HG03060 (cell line): ENCODE results near the gene BACE1-AS.
"Not testable (repeated sequence)": the region's sequence is repeated elsewhere in the genome, so short reads cannot be mapped to it uniquely, and the experiment has no call there.

Experiments used
- ATAC-seq: cut with Tn5 transposase; IDR thresholded peaks from one replicate; pipeline ENCODE4 v1.9.1; 2021; ENCODE audit warnings: low read depth, moderate number of reproducible peaks; ENCODE audit not compliant: unreplicated experiment

Gene BACE1-AS

DNA sequence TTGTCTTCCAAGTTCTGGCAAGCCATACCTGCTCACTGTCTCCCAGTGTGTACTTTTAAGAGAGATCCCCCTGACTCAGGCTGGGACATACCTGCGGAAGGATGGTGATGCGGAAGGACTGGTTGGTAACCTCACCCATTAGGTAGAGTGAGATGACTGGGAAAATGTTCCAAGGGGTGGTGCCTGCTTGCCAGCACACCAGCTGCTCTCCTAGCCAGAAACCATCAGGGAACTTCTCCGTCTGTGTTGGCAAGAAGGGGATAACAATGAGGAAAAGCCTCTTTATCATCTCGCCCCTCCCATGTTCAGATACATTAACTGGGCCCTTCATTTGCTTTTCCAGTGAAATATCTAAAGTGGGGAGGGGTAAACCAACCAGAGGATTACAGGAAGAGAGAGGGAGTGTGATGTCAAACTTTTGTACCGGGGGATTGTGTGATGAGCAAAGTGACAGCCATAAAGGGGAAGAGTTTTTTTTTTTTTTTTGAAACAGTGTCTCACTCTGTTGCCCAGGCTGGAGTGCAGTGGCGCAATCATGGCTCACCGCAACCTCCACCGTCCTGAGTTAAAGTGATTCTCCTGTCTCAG, at the start of gene BACE1-AS:
Gene BACE1-AS, plus strand, starts transcription at position 538 of the 588 bp plus-strand sequence.
- no peak for ATAC-seq

DNA sequence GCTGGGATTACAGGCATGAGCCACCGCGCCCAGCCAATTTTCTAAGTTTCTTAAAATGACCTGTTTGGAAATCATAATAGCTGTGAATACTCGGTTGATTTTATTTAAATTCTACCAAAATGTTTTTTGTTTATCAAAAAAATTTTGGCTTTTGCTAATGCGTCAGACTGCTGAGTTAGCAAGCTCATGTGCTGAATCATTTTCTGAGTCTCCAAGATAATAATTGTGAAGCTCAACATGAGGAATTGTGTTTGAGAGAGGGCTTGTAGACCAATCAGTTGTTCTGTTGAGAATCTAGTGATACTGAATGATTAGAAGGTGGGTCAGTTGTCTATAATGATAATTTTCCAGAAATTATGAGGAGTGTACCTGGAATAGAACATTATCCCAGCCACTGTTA, 42.8 kb upstream of the BACE1-AS start:
- no peak for ATAC-seq

DNA sequence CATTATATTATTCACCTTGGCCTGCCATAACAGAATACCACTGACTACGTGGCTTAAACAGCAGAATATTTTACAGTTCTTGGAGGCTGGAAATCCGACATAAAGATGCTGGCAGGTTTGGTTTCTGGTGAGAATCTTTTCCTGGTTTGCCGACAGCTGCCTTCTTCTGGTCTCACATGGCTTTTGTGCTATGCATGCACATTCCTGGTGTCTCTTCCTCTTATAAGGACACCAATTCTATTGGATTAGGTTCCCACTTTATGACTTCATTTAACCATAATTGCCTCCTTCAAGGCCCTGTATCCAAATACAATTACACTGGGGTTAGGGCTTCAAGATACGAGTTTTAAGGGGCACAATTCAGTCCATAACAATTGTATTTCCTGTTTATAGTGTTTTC, 41.6 kb upstream of the BACE1-AS start:
- ATAC-seq: no peak

DNA sequence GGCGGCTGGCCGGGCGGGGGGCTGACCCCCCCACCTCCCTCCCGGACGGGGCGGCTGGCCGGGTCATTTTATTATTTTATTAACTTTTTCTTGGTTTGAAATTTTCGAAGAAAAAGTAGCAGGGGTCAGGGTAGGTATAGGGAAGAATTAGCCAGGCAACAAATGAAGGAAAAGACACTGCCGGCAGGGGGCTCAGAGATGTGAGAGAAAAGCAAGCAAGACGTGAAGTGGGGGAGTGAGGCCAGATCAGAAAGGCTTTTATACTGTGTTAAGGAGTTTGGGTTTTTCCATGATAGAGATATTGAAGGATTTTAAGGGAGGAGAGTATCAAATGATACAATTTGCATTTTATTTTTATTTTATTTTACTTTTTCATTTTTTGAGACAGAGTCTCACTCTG, 39.6 kb upstream of the BACE1-AS start:
- ATAC-seq: no peak

DNA sequence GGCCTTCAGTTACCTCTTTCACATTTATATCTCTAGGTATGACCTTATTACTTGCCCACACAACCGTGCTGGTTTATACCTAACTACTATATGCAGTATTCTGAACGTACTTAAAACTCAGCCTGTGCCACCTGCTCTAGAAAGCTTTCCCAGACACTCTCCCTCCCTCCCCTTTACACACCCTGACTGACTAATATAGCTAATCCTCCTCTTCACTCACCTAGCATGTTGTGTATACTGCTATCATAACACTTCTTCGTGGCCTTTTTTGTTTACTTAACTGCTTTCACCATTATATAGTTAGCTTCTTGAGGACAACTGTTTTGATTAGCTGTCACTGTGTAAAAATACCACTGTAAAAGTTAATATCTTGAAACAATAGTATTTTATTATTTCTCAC, 35.2 kb upstream of the BACE1-AS start:
- no peak for ATAC-seq

DNA sequence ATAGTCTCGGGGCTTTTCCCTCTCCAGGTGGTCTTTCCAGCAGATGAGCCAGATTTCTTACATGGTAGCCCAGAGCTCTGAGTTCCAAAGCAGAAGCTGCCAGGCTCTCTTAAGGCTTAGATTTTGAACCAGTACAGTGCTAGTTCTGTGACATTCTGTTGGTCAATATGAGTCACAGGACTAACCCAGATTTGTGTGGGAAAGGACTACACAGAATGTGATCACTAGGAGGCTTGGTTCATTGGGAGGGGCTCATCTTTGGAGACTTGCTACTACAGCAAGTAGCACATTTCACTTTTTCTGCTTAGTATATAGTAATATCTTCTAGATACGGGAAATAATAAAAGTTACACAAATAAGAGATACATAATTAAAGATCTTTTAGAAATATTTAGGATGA, 34.6 kb upstream of the BACE1-AS start:
- no peak for ATAC-seq

DNA sequence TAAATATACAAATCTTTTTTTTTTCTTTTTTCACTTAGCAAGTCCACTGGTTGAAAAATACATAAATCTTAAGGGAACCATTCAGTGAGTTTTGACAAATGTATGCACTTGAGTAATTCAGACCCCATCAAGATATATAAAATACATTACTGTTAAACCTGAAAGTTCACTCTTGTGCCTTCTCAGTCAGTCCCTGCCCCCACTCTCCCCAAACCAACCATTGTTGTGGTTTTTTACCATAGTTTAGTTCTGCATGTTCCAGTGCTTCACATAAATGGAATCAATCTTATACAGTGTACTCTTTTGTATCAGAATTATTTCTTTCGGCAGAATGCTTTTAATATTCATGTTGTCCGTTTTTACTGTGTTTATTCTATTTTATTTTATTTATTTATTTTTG, 32.6 kb upstream of the BACE1-AS start:
- ATAC-seq: no peak

DNA sequence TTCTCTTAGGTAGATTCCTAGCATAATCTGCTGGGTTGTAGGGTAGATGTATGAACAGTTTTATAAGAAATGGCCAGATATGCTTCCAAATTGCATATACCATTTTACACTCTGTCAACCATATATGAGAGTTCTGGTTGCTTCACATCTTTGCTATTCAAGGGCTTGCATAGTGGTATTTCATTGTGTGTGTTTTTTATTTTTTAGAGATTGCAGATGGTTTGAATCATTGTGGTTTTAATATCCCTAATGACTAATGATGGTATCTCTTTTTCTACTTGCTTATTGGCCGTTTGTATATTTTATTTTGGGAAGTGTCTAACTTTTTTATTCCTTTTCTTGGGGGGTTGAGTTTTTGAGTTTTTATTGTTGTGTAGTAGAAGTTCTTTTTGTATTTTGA, 31.7 kb upstream of the BACE1-AS start:
- no peak for ATAC-seq

DNA sequence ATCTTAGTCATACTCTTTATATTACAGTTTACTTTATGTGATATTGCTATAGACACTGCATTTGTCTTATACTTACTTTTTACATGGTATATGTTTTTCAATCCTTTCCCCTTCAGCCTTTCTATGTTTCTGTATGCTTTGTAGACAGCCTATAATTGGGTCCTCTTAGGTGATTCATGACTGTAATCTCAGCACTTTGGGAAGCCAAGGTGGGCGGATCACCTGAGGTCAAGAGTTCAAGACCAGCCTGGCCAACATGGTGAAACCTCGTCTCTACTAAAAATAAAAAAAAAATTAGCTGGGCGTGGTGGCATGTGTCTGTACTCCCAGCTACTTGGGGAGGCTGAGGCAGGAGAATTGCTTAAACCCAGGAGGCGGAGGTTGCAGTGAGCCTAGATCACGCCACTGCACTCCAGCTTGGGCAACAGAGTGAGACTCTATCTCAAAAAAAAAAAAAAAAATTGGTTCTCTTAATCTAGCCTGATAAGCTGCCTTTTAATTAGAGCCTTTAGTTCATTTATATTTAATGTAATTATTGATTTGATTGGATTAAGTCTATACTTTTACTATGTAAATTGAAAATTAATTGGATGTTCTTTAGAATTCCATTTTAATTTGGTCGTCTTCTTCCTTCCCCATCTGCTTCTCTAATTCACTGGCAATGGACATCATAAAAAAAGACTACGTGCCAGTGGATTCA, 26.4 kb upstream of the BACE1-AS start:
- ATAC-seq: not testable (repeated sequence)

DNA sequence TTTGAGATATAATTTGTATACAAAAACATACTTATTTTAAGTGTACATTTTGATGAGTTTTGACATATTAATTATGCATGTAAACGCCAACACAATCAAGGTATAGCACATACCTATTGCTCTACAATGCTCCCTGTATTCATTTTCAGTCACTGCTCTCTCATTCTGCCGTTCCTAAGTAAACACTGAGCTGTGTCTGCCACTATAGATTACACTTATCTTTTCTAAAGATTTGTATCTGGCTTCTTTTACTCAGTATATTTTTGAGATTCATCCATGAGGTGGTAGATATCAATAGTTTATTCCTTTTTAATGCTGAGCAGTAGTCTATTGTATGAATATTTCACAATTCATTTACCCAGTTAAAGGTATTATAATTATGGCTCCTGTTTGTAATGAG, 25.4 kb upstream of the BACE1-AS start:
- no peak for ATAC-seq

DNA sequence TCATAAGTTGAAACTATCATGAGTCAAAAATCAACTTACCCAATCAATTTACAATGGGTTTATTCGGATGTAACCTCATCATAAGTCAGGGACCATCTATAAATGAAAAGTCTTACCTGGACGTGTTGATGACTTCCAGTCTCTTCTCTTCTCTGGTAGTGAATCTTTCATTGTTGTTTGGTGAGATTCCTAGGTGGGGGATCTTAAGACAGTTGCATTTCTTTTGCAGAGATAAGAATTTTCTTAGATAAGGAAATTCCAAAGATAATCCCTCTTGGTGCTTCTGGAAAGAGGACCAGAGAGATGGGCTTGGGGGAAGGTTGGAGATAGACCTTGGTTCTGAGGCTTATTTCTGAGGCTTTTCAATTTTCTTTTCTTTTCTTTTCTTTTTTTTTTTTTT, 21.3 kb upstream of the BACE1-AS start:
- no peak for ATAC-seq

DNA sequence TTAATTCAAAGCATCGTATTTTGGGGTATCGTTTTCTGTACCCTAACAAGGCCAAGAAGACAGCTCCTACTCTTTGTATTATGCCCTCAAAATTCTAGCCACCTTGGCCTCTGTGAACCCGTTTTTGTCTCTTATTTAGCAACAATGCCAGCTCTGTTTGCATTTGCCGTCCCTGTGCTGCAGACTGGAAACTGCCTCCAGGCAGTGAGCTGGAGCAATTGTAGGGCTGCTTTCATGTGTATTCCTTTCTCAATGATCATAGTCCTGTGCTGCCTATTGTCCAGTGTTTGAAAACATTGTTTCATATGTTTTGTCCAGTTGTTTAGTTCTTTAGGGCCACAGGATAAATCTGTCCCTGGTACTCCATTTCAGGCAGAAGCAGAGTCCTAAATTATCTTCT, 19.9 kb upstream of the BACE1-AS start:
- no peak for ATAC-seq

DNA sequence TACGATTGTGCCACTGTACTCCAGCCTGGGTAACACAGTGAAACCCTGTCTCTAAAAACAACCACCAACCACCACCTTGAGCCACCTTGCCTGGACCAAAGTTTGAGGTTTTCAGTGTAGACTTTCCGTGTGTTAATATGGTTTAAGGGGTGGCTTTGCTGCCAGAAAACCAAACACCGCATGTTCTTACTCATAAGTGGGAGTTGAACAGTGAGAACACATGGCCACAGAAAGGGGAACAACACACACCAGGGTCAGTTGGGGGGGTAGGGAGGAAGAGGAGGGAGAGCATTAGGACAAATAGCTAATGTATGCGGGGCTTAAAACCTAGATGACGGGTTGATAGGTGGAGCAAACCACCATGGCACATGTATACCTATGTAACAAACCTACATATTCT, 19.0 kb upstream of the BACE1-AS start:
- not testable (repeated sequence) for ATAC-seq

DNA sequence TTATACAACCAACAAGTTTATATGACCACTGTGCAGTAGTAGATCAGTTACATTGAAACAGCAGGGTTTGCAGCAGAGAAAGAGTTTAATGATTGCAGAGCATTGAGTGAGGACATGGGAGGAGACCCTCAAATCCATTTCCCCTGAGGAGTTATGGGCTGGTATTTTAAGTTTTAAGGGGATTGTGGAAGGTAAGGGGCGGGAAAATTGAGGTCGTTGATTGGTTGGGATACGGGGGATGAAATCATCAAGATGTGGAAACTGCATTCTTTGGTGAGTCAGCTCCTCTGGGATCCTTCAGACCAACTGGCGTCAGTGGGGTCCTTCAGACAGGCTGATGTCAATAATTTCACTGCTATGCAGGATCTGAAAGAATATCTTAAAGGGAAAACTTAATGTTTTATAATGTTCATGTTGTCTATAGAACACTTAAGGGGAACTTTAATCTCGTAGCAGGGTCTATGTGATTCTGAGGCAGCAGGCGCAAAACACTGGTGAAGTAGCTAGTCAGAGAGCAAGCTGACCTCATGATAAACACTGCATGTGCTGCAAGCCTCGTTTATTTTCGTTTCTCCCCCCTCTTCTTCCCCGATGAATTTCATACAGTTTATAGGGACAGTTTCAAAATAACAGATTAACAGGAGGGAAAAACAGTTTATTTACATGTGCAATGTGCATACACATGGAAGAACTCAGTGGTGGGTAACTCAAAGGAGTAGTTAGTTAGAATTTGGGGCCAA, 17.4 kb upstream of the BACE1-AS start:
- no peak for ATAC-seq

DNA sequence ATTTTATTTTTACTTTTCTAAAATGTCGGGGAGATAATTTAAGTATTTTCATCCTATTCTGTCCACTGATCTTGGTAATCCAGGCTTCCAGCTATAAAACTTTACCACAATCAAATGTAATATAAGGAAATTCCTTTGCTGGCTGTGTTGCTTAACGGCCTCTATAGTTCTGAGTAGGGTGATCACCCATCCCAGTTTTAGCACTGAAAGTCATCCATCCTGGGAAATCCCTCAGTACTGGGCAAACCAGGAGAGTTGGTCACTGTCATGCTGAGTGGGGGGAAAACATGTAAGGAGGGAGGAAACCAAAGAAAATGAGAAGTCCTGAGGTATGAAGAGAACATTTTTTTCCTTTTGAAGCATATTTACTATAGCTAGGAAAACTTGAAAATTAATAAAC, 12.8 kb upstream of the BACE1-AS start:
- ATAC-seq: no peak

DNA sequence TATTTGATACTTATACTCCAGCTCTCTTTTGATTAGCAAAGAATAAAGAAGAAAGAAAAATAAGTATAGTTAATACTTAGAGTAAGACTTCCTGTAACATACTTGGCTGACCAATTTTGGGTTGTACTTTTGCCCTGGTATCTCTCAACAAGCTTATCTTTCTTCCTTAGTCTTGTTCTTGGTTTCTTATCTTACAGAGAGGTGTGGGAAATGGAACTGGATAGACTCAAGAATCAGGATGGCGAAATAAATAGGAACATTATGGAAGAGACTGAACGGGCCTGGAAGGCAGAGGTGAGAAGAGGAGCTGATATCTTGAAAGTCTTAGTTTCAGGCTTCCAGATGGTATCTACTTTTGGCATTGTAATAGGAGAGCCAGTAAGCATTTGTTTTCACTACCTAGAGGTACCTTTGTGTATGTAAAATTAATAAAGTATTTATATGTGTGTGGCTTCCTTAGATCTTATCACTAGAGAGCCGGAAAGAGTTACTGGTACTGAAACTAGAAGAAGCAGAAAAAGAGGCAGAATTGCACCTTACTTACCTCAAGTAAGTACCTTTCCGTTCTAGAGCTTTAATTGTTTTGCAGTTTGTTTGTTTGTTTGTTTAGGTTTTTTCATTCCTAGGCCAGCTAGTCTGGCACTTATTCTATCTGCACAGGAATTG, 11.3 kb upstream of the BACE1-AS start:
- ATAC-seq: no peak

DNA sequence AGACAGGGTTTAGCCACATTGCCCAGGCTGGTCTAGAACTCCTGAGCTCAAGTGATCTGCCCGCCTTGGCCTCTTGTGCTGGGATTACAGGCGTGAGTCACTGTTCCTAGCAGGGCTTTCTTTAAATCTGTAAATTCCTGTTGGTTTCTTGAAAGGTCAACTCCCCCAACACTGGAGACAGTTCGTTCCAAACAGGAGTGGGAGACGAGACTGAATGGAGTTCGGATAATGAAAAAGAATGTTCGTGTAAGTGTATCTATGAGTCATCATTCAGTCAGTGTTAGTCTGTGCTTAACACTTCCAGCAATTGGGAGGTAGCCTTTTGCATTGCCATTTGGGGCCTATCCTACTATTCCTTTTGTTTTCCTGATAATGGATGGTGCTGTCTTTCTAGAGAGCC, 10.0 kb upstream of the BACE1-AS start:
- no peak for ATAC-seq

DNA sequence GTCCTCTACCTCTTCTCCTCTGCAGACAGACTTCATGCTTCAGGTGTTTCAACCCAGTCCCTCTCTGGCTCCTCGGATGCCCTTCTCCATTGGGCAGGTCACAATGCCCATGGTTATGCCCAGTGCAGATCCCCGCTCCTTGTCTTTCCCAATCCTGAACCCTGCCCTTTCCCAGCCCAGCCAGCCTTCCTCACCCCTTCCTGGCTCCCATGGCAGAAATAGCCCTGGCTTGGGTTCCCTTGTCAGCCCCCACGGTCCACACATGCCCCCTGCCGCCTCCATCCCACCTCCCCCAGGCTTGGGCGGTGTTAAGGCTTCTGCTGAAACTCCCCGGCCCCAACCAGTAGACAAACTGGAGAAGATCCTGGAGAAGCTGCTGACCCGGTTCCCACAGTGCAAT, 9.3 kb upstream of the BACE1-AS start:
- ATAC-seq: no peak

DNA sequence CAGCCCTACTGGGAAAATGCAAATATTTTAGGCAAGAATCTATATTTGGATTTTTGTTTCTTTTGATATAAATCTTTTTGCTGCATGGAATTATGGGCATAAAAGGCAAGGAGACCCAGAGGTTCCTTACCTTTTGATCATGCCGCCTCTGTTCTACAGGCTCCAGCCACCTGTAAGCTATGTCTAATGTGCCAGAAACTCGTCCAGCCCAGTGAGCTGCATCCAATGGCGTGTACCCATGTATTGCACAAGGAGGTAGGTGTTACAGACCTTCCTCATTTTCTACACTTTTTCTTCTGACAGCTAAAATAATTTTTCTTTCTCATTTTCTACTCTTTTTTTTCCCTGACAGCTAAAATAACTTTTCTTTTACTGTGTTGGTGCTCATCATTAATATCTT, 8.2 kb upstream of the BACE1-AS start:
- no peak for ATAC-seq

DNA sequence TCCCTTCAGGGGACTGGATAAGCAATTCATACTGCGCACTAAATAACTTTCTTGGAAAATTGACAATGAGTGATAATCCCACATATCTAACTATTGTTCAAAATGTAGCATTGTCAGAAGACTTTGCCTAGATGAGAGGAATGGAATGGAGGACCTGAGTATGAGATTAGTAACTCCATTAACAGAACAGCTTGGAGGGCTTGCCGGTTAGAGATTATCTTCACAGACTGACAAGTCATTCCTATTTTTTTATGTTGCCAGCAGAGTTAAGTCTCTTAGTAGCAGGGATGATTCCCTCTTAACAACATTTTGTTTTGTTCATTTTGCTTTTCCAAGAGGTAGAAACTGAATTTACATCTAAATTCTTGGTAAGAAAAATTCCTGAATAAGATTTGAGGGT, 7.1 kb upstream of the BACE1-AS start:
- no peak for ATAC-seq

DNA sequence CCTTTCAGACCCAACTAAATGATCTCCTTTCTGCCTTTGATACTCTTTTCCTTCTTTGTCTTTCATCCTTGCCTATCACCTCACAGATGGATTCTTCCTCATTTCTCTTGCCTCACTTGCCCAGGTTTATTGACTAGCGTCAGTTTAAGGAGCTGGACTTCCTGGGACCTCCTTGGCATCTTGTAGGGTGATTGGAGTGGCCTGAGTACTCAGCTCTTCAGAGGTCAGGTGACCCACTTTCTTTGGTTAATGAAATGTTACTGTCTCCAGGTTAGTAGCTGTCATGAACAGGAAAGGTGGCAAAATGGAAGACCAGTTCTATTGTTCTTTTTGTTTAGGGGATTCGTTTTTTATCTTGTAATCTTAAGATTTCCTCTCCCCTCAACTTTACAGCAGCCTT, 4.6 kb upstream of the BACE1-AS start:
- no peak for ATAC-seq
